ENCODE results near the gene PAM.

Gene PAM

GRCh38 chr5:102850503-102850902 lies 95.4 kb downstream of the PAM start:
- H4K20me1 ChIP-seq (ENCODE audit: insufficient read depth, low read length): no peaks in the 10 kb centered on the region
- H3K4me3 ChIP-seq (ENCODE audit: low read length): no peak overlapping the region
- no peak overlapping the region for H3K4me2 ChIP-seq (ENCODE audit: low read depth, low read length)
- H3K27me3 ChIP-seq (replicated peaks; ENCODE audit: insufficient read depth, low read length): no peaks in the 10 kb centered on the region
- no peak overlapping the region for H3K9ac ChIP-seq (ENCODE audit: low read length)
- no peaks in the 10 kb centered on the region for H3K79me2 ChIP-seq (ENCODE audit: low read length)
- no peak for DNase-seq
- H3F3A ChIP-seq (ENCODE audit: insufficient read depth, low read length): no peaks in the 10 kb centered on the region
- no peaks in the 10 kb centered on the region for H3K4me1 ChIP-seq (ENCODE audit: low read length)
- H3K9me3 ChIP-seq (replicated peaks; ENCODE audit: insufficient read depth, low read length): no peaks in the 10 kb centered on the region
- H3K27ac ChIP-seq (ENCODE audit: low read length): no peak overlapping the region
- H3K9me2 ChIP-seq (replicated peaks; ENCODE audit: insufficient read depth, low read length): no peaks in the 10 kb centered on the region
- TF ChIP-seq, protein P1, sequence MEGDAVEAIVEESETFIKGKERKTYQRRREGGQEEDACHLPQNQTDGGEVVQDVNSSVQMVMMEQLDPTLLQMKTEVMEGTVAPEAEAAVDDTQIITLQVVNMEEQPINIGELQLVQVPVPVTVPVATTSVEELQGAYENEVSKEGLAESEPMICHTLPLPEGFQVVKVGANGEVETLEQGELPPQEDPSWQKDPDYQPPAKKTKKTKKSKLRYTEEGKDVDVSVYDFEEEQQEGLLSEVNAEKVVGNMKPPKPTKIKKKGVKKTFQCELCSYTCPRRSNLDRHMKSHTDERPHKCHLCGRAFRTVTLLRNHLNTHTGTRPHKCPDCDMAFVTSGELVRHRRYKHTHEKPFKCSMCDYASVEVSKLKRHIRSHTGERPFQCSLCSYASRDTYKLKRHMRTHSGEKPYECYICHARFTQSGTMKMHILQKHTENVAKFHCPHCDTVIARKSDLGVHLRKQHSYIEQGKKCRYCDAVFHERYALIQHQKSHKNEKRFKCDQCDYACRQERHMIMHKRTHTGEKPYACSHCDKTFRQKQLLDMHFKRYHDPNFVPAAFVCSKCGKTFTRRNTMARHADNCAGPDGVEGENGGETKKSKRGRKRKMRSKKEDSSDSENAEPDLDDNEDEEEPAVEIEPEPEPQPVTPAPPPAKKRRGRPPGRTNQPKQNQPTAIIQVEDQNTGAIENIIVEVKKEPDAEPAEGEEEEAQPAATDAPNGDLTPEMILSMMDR (IDR thresholded peaks at IDR 0.05; ENCODE audit: low read length): no peak
- no peak for TF ChIP-seq EZH2 (optimal IDR thresholded peaks at IDR 0.05; ENCODE audit: low read depth, low read length)
- TF ChIP-seq EZH2phosphoT487 (IDR thresholded peaks at IDR 0.05; ENCODE audit: low read length): no peak
- H2AFZ ChIP-seq (ENCODE audit: low read length): no peak overlapping the region
- H3K36me3 ChIP-seq (replicated peaks; ENCODE audit: insufficient read depth, low read length): no peaks in the 10 kb centered on the region

GRCh38 chr5:102853680-102854079 lies 98.6 kb downstream of the PAM start:
- no peak for DNase-seq
- H3F3A ChIP-seq (ENCODE audit: insufficient read depth, low read length): no peaks in the 10 kb centered on the region
- no peak overlapping the region for H3K4me2 ChIP-seq (ENCODE audit: low read depth, low read length)
- no peak overlapping the region for H3K4me3 ChIP-seq (ENCODE audit: low read length)
- H3K27me3 ChIP-seq (replicated peaks; ENCODE audit: insufficient read depth, low read length): no peaks in the 10 kb centered on the region
- H3K36me3 ChIP-seq (replicated peaks; ENCODE audit: insufficient read depth, low read length): no peaks in the 10 kb centered on the region
- H3K79me2 ChIP-seq (ENCODE audit: low read length): no peaks in the 10 kb centered on the region
- no peak overlapping the region for H2AFZ ChIP-seq (ENCODE audit: low read length)
- H3K27ac ChIP-seq (ENCODE audit: low read length): no peak overlapping the region
- no peaks in the 10 kb centered on the region for H3K9me3 ChIP-seq (replicated peaks; ENCODE audit: insufficient read depth, low read length)
- no peaks in the 10 kb centered on the region for H3K9me2 ChIP-seq (replicated peaks; ENCODE audit: insufficient read depth, low read length)
- H4K20me1 ChIP-seq (ENCODE audit: insufficient read depth, low read length): no peaks in the 10 kb centered on the region
- TF ChIP-seq, protein P1 (IDR thresholded peaks at IDR 0.05; ENCODE audit: low read length): no peak
- no peak for TF ChIP-seq EZH2phosphoT487 (IDR thresholded peaks at IDR 0.05; ENCODE audit: low read length)
- no peak for TF ChIP-seq EZH2 (optimal IDR thresholded peaks at IDR 0.05; ENCODE audit: low read depth, low read length)
- no peak overlapping the region for H3K9ac ChIP-seq (ENCODE audit: low read length)
- no peaks in the 10 kb centered on the region for H3K4me1 ChIP-seq (ENCODE audit: low read length)

DNA sequence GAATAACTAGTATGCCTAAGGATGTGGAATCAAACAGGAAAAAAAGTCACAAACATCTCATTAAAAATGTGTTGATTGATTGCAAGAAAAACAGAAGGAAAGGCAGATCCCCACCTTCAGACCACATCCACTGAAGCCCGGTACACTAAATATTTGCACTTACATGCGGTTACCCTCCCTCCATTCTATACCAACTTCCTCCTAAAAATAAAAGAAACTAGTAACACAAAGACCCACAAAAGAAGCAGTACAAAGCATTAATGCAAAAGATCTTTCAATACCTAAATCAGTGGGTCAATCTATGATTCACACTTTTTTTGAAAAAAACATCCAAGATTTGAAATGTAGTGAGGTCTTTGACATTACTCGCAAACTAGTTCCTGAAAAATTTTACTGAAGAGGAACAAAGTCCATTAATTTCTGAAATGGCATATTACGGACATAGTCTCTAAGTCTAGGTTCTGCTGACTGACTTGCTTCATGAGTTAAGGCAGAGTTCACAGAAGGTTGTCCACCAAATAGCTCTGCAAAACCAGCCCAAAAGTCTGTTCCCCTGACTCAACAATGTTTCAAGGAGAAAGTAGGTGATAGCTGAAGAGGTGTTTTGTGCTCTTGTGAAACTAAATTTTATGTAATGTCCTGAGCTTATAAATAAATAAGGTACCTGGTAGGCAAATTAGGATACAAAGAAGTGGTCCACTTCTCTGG lies 100.7 kb downstream of the PAM start:
- H3K79me2 ChIP-seq (ENCODE audit: low read length): no peaks in the 10 kb centered on the region

More for the DNA sequence above, 100.7 kb downstream of the PAM start:
- Histone ChIP-seq H3K27me3 (replicated peaks; ENCODE audit: insufficient read depth, low read length) (no peaks in the 10 kb centered on the region), H3K4me1 (ENCODE audit: low read length) (no peaks in the 10 kb centered on the region), H3F3A (ENCODE audit: insufficient read depth, low read length) (no peaks in the 10 kb centered on the region), H3K4me3 (ENCODE audit: low read length) (no peak overlapping the region), H3K36me3 (replicated peaks; ENCODE audit: insufficient read depth, low read length) (no peaks in the 10 kb centered on the region), H3K9ac (ENCODE audit: low read length) (no peak overlapping the region), H3K9me2 (replicated peaks; ENCODE audit: insufficient read depth, low read length) (no peaks in the 10 kb centered on the region), H3K4me2 (ENCODE audit: low read depth, low read length) (no peak overlapping the region), H4K20me1 (ENCODE audit: insufficient read depth, low read length) (no peaks in the 10 kb centered on the region), H3K9me3 (replicated peaks; ENCODE audit: insufficient read depth, low read length) (no peaks in the 10 kb centered on the region), H2AFZ (ENCODE audit: low read length) (no peak overlapping the region), H3K27ac (ENCODE audit: low read length) (no peak overlapping the region)
- DNase-seq: no peak
- no peak for TF ChIP-seq EZH2phosphoT487 (IDR thresholded peaks at IDR 0.05; ENCODE audit: low read length)
- TF ChIP-seq EZH2 (optimal IDR thresholded peaks at IDR 0.05; ENCODE audit: low read depth, low read length): no peak
- TF ChIP-seq, protein P1 (IDR thresholded peaks at IDR 0.05; ENCODE audit: low read length): no peak

All from MM.1S (cell line).